Karpas-422 (cell line): Measurements from ENCODE around the gene CLEC2L. TPM values are rescaled to one million over a fixed set of nuclear protein-coding genes. Genes with fewer than 3 reads are reported as not detected.

Source experiments
- DNase-seq: peaks from one replicate; pipeline ENCODE4 v3.0.0-alpha.2; 2015
- H2AFZ ChIP-seq: fragments of 200-600 bp; sonication (generic); 2 replicates; pipeline ENCODE4 v1.6.1; 2014; ENCODE audit warnings: antibody characterized with exemption, low read length, mixed read lengths
- H3K27ac ChIP-seq: fragments of 200-600 bp; sonication (generic); 2 replicates; pipeline ENCODE4 v1.5.1; 2014; ENCODE audit warnings: mild to moderate bottlenecking, low read length, moderate library complexity
- H3K27me3 ChIP-seq: fragments of 200-600 bp; sonication (generic); 2 replicates; pipeline ENCODE4 v1.6.1; 2014; ENCODE audit warnings: low read length, mixed read lengths
- H3K36me3 ChIP-seq: fragments of 200-600 bp; sonication (generic); 2 replicates; pipeline ENCODE4 v1.6.1; 2014; ENCODE audit warnings: low read length, mixed read lengths; ENCODE audit not compliant: insufficient read depth
- H3K4me1 ChIP-seq: fragments of 200-600 bp; sonication (generic); 2 replicates; pipeline ENCODE4 v1.6.1; 2014; ENCODE audit warnings: mild to moderate bottlenecking, low read length, mixed read lengths
- H3K4me2 ChIP-seq: fragments of 200-600 bp; sonication (generic); 2 replicates; pipeline ENCODE4 v1.6.1; 2014; ENCODE audit warnings: low read length, low read depth, mild to moderate bottlenecking; ENCODE audit not compliant: poor library complexity, severe bottlenecking
- H3K4me3 ChIP-seq: fragments of 200-600 bp; sonication (generic); 2 replicates; pipeline ENCODE4 v1.5.1; 2014; ENCODE audit warnings: mild to moderate bottlenecking, antibody characterized with exemption, low read length, mixed read lengths
- H3K79me2 ChIP-seq: fragments of 200-600 bp; sonication (generic); 2 replicates; pipeline ENCODE4 v1.6.1; 2014; ENCODE audit warnings: mild to moderate bottlenecking, low read length, mixed read lengths
- H3K9ac ChIP-seq: fragments of 200-600 bp; sonication (generic); 2 replicates; pipeline ENCODE4 v1.6.0; 2014; ENCODE audit warnings: low read length
- H3K9me2 ChIP-seq: fragments of 200-600 bp; sonication (generic), shearing (Covaris generic); replicated peaks from 2 replicates; pipeline ENCODE4 v1.6.0; 2014; ENCODE audit warnings: mild to moderate bottlenecking, low read length, moderate library complexity; ENCODE audit not compliant: insufficient read depth
- H3K9me3 ChIP-seq: fragments of 300-700, 200-600 bp; sonication (generic); 2 replicates; pipeline ENCODE4 v1.6.1; 2014; ENCODE audit warnings: low read length, mixed read lengths
- H4K20me1 ChIP-seq: fragments of 200-600 bp; sonication (generic); 2 replicates; pipeline ENCODE4 v1.6.1; 2014; ENCODE audit warnings: mild to moderate bottlenecking, antibody characterized with exemption, low read length, low read depth; ENCODE audit not compliant: insufficient read depth
- total RNA-seq: library from RNA; depleted of rRNA; stranded (reverse); fragments of >200 nt; shearing (Covaris generic); gene quantifications from 2 replicates; pipeline ENCODE4 v1.2.3, GENCODE V29; 2014; ENCODE audit warnings: low replicate concordance

CLEC2L gene
- total RNA-seq, 1 experiment from 2014 or later, result not detected

DNA sequence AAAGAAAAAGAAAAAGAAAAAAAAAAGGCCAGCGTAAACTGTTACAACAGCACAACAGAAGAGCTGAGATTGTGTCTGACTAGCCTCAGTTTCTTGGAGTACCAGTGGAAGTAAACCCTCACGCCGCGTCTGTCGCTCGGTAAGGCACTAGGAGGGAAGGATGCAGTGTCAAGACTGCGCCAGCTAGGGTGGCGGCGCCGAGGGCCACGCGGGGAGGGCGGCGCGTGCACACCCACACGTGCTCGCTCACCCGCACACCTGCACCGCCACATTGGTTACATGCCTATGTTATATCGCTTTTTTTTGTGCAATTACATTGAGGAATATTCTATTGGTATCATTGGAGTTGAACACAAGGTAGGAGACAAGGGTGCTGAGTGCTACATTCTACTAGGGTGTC is 48.2 kb downstream of the CLEC2L start:
- Histone ChIP-seq H3K9ac (no peak overlapping the region), H3K9me3 (no peaks in the 10 kb centered on the region), H3K4me2 (no peak overlapping the region), H3K79me2 (no peaks in the 10 kb centered on the region), H3K9me2 (no peaks in the 10 kb centered on the region), H3K27me3 (no peaks in the 10 kb centered on the region), H3K36me3 (no peaks in the 10 kb centered on the region), H4K20me1 (no peaks in the 10 kb centered on the region), H3K4me3 (no peak overlapping the region), H3K27ac (no peak overlapping the region), H2AFZ (no peak overlapping the region), H3K4me1 (no peaks in the 10 kb centered on the region)
- no peak for DNase-seq

DNA sequence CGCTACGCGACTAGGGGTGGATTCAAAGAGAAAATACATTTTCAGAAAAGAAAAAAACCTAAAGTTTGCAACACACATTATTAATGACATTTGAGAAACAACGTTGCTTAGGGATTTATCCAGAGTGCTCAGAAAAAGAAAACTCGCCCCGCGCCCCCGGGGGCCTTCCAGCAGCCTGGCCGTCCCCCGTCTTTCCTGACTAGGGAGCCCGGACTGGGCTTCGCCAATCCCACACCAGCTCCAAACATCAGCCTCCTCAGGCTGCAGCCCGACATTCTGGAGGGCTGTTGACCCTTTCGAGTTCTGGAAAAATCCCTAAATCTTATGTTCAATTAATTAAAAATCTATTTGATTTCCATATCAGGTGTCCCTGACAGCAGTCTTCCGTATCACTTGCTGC is 48.6 kb downstream of the CLEC2L start:
- Histone ChIP-seq H3K9me2 (no peaks in the 10 kb centered on the region), H3K9ac (no peak overlapping the region), H3K27me3 (no peaks in the 10 kb centered on the region), H3K79me2 (no peaks in the 10 kb centered on the region), H3K9me3 (no peaks in the 10 kb centered on the region), H4K20me1 (no peaks in the 10 kb centered on the region), H3K4me3 (no peak overlapping the region), H3K4me2 (no peak overlapping the region), H3K36me3 (no peaks in the 10 kb centered on the region), H3K27ac (no peak overlapping the region), H2AFZ (no peak overlapping the region), H3K4me1 (no peaks in the 10 kb centered on the region)
- DNase-seq, result no peak

DNA sequence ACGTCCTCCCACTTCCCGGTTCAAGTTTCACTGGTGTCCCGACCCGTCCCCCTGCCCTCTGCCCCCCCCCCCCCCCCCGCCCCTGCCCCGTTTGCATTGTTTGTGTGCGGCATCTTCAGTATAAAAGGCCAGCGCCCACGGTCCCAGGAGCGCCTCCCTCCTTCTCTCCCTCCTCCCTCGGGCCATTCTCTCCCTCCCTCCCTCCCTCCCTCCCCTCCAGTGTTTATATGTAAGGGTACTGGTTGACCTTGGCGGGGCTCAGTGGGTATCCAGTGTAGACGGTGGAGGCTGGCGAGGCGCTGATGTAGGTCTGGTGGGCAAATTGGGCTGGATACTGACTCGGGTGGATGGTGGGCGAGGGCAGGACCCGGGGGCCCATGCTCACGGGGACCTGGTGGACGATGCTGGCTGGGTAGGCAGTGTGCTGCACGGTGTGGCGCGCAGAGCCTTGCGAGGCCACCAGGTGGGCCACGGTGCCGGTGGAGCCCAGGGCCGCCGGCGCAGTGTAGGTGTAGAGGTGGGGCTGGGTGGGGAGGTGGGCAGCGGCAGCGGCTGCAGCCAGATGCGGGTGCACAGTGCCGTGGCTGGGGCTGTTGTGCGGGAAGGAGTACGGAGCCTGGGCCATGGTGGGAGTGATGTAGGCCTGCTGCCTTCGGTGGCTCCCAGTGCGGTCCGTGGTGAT is 49.4 kb downstream of the CLEC2L start:
- no peaks in the 10 kb centered on the region for H3K27me3 ChIP-seq
- H3K36me3 ChIP-seq, result no peaks in the 10 kb centered on the region
- no peaks in the 10 kb centered on the region for H3K9me3 ChIP-seq
- H2AFZ ChIP-seq, result no peak overlapping the region
- H3K4me2 ChIP-seq, result no peak overlapping the region
- no peaks in the 10 kb centered on the region for H3K9me2 ChIP-seq
- H3K4me1 ChIP-seq, result no peaks in the 10 kb centered on the region
- H3K9ac ChIP-seq, result no peak overlapping the region
- H4K20me1 ChIP-seq, result no peaks in the 10 kb centered on the region
- DNase-seq, result no peak
- H3K4me3 ChIP-seq, result no peak overlapping the region
- H3K27ac ChIP-seq, result no peak overlapping the region
- H3K79me2 ChIP-seq, result no peaks in the 10 kb centered on the region

DNA sequence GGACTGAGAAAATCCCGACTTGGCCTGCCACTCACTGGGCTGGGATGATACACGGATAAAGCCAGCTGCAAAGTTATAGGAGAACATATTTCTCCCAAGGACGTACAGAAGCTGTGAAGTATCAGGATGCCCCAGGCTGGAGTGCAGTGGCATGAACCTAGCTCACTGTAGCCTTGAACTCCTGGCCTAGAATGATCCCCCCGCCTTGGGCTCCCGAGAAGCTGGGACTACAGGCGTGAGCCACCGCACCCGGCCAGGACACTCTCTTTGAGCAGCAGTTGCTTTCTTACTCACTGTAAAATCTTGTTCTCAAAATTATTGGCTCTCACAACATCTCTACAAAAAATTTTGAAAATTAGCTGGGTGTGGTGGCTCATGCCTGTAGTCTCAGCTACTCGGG is 50.4 kb downstream of the CLEC2L start:
- DNase-seq, result no peak
- no peaks in the 10 kb centered on the region for H3K9me3 ChIP-seq
- no peaks in the 10 kb centered on the region for H3K27me3 ChIP-seq
- no peaks in the 10 kb centered on the region for H4K20me1 ChIP-seq
- no peak overlapping the region for H3K9ac ChIP-seq
- H3K79me2 ChIP-seq, result no peaks in the 10 kb centered on the region
- H3K4me2 ChIP-seq, result no peak overlapping the region
- no peak overlapping the region for H2AFZ ChIP-seq
- no peak overlapping the region for H3K27ac ChIP-seq
- H3K36me3 ChIP-seq, result no peaks in the 10 kb centered on the region
- H3K4me3 ChIP-seq, result no peak overlapping the region
- H3K9me2 ChIP-seq, result no peaks in the 10 kb centered on the region
- H3K4me1 ChIP-seq, result no peaks in the 10 kb centered on the region

GRCh38 chr7:139574618-139575337 is 51.3 kb downstream of the CLEC2L start:
- Histone ChIP-seq H3K9me2 (no peaks in the 10 kb centered on the region), H3K9me3 (no peaks in the 10 kb centered on the region), H3K36me3 (no peaks in the 10 kb centered on the region), H3K27ac (no peak overlapping the region), H3K4me1 (no peaks in the 10 kb centered on the region), H2AFZ (no peak overlapping the region), H3K79me2 (no peaks in the 10 kb centered on the region), H3K27me3 (no peaks in the 10 kb centered on the region), H3K4me3 (no peak overlapping the region), H3K9ac (no peak overlapping the region), H3K4me2 (no peak overlapping the region), H4K20me1 (no peaks in the 10 kb centered on the region)
- no peak for DNase-seq

DNA sequence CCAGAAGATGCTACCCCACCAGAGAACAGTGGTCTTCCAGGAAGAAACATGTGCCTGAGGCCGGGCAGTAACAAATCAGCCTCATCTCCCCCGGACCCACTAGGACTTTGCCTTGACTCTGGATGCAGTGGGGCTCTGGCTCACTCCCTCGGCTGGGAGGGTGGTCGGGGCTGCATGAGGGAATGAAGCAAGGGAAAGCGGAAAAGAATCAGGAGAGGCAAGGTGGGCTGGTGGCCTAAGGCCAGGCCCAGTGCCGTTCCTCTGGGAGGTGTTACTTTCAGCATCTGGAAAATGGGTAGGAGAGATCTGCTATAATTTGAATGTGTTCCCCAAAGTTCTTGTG is 51.8 kb downstream of the CLEC2L start:
- Histone ChIP-seq H2AFZ (no peak overlapping the region), H4K20me1 (no peaks in the 10 kb centered on the region), H3K36me3 (no peaks in the 10 kb centered on the region), H3K79me2 (no peaks in the 10 kb centered on the region), H3K4me1 (no peaks in the 10 kb centered on the region), H3K9ac (no peak overlapping the region), H3K9me3 (no peaks in the 10 kb centered on the region), H3K27ac (no peak overlapping the region), H3K4me3 (no peak overlapping the region), H3K27me3 (no peaks in the 10 kb centered on the region), H3K9me2 (no peaks in the 10 kb centered on the region), H3K4me2 (no peak overlapping the region)
- DNase-seq, result no peak

DNA sequence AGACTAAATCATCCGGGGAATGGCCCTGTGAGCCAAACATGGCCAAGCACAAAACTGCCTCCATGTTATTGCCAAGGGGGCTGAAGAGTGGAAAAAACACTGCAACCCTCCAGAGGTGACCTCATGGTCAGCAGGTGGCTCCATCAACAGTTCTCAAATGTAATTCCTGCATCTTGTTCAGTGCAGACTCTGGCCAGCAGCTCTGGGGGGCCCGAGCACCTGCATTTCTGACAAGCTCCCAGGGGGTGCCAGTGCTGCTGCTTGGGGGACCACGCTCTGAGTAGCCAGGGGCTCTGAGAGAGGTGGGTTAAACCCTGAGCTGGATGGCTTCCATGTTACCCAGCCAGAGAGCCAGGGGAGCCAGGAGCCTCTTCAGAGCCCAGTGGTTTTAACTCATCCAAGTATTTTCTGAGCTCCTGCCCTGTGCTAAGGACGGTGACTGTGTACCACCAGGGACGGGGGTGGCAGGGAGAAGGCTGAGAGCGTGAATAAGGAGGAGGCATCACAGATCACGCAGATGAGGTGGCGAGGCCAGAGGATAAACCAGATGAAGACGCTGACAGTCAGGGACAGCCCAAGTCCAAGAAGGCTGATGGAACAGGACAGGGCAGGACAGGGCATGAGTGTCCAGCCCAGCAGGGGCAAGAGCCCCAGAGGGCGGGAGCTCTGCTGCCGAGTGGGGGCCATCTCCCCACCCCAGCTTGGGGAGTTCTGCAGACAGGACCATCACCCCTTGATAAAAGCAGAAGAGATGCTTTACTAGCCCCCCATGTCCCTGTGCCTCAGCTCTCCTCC is 52.9 kb downstream of the CLEC2L start:
- no peaks in the 10 kb centered on the region for H3K27me3 ChIP-seq
- no peaks in the 10 kb centered on the region for H4K20me1 ChIP-seq
- no peak overlapping the region for H3K9ac ChIP-seq
- no peaks in the 10 kb centered on the region for H3K9me3 ChIP-seq
- no peak overlapping the region for H2AFZ ChIP-seq
- no peaks in the 10 kb centered on the region for H3K9me2 ChIP-seq
- no peak overlapping the region for H3K4me3 ChIP-seq
- no peak overlapping the region for H3K27ac ChIP-seq
- no peaks in the 10 kb centered on the region for H3K79me2 ChIP-seq
- H3K4me2 ChIP-seq, result no peak overlapping the region
- no peaks in the 10 kb centered on the region for H3K4me1 ChIP-seq
- H3K36me3 ChIP-seq, result no peaks in the 10 kb centered on the region
- DNase-seq, result no peak

DNA sequence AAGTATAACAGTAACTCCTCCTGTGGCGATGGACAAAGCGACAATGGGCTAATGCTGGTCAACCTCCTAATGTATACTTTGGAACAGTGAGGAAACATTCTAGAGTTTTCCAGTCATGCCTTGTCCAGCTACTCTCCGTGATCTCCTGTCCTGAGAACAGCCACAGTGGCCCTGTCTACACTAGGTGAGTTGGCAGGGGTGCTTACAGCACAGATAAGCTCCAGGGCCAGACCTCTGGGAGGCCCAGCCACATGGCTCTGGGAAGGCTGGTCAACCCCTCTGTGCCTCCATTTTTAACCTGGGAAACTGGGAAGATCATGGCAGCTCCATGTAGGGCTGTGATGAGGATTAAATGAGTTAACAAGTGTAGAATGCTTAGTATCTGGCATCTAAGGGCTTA is 57.0 kb downstream of the CLEC2L start:
- Histone ChIP-seq H3K27ac (no peak overlapping the region), H3K4me3 (no peak overlapping the region), H3K9me3 (no peaks in the 10 kb centered on the region), H3K36me3 (no peaks in the 10 kb centered on the region), H3K4me1 (no peaks in the 10 kb centered on the region), H3K9me2 (no peaks in the 10 kb centered on the region), H3K27me3 (no peaks in the 10 kb centered on the region), H2AFZ (no peak overlapping the region), H3K9ac (no peak overlapping the region), H3K79me2 (no peaks in the 10 kb centered on the region), H4K20me1 (no peaks in the 10 kb centered on the region), H3K4me2 (no peak overlapping the region)
- DNase-seq, result no peak
